HG03064 (cell line): ENCODE measurements around the gene MAP7.
"Not testable (repeated sequence)": the region's sequence is repeated elsewhere in the genome, so short reads cannot be mapped to it uniquely, and the experiment has no call there.

ENCODE experiments used
- ATAC-seq: cut with Tn5 transposase; IDR thresholded peaks from one replicate; pipeline ENCODE4 v1.9.1; 2021; ENCODE audit warnings: low read depth; ENCODE audit not compliant: unreplicated experiment

The MAP7 gene

DNA sequence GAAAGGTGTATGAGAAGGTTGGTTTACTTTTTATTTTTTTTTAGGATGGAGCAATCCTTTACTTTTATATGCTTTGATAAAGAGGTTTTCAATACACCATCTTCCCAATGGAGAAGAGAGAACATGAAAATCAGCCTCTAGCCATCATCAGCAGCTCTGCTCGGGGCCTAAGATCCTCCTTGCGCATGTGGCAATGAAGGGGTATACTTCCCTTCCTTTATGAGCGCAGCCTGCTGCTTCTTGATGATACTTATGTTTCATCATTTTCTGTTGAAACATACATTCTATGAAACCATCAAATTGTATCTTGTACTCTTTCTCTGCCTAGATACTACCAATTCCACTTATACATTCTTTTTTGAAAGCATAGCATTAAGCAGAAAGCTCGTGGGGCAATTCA lies 74.5 kb downstream of the MAP7 start:
- no peak for ATAC-seq

- no peak for ATAC-seq
Measured at GRCh38 chr6:136474241-136474640, 76.0 kb downstream of the MAP7 start.

GRCh38 chr6:136471922-136472321 lies 78.3 kb downstream of the MAP7 start:
- ATAC-seq = no peak

- ATAC-seq = no peak
Measured at GRCh38 chr6:136471372-136471771, 78.8 kb downstream of the MAP7 start.

GRCh38 chr6:136470044-136470443 lies 80.2 kb downstream of the MAP7 start:
- ATAC-seq = no peak

GRCh38 chr6:136469154-136469553 lies 81.1 kb downstream of the MAP7 start:
- ATAC-seq = no peak

GRCh38 chr6:136468711-136469110 lies 81.5 kb downstream of the MAP7 start:
- no peak for ATAC-seq

GRCh38 chr6:136467186-136467585 lies 83.0 kb downstream of the MAP7 start:
- ATAC-seq = no peak

- ATAC-seq = no peak
Measured at GRCh38 chr6:136466777-136467176, 83.4 kb downstream of the MAP7 start.

GRCh38 chr6:136465766-136466303 lies 84.4 kb downstream of the MAP7 start:
- ATAC-seq = no peak

DNA sequence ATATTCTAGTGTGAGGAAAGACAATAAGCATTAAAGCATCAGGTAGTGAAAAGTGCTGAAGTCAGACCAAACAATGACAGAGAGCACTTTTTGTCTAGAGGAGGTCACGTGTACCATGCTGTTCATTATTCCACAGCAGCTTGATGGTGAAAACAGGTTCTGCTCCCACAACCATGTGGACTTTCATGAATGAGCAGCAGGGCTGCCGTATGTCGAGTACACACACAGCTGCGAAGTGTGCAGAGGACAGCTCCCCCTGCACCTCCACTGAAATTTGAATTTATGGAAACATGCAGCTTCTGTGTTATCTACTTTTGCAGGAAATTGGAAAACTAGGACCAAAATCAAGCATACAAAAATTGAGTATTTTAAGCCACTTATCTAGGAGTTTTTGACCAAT lies 85.3 kb downstream of the MAP7 start:
- no peak for ATAC-seq

DNA sequence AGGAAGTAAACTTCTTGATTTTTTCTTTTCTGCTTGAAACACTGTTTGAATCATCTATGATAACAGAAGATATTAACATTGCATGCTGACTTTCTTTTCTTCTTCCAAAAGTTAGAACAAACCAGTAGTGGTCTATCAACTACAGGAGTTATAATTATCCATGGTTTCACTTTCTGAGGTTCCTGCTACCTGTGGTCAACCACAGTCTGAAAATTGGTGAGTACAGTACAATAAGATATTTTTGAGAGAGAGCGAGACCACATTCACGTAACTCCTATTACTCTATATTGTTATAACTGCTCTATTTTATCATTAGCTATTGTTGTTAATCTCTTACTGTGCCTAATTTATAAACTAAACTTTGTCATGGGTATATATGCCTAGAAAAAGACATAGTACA lies 86.1 kb downstream of the MAP7 start:
- ATAC-seq = no peak

DNA sequence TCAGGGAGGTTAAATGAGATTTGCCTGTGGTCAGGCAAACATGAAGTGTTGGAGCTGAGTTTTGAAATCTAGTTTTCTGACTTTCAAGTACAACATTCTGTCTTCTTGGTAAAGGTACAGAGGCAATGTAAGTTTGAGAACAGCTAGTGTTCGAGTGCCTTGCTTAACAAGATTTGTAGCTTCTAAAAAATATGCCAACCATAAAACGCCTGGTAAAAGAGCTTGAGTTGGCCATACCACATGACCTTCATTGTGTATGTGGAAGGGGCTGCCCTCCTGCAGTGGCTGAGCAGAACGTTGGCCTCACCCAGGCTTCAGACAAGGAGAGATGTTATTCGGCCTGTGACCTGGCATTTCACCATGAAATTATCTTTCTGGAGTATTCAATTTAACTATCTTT lies 86.5 kb downstream of the MAP7 start:
- no peak for ATAC-seq

GRCh38 chr6:136446579-136447187 lies 103.5 kb downstream of the MAP7 start:
- no peak for ATAC-seq

DNA sequence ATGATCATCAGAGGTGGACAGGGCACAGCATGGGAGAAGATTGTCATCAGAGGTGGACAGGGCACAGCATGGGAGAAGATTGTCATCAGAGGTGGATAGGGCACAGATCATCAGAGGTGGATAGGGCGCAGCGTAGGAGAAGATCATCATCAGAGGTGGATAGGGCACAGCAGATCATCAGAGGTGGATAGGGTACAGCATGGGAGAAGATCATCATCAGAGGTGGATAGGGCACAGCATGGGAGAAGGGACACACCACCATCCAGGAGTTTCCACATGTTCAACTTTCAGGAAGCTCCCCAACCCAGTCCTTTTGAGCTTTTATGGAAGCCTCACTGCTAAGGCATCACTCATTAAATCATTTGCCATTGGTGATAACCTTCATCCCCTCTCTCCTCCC lies 104.1 kb downstream of the MAP7 start:
- no peak for ATAC-seq

DNA sequence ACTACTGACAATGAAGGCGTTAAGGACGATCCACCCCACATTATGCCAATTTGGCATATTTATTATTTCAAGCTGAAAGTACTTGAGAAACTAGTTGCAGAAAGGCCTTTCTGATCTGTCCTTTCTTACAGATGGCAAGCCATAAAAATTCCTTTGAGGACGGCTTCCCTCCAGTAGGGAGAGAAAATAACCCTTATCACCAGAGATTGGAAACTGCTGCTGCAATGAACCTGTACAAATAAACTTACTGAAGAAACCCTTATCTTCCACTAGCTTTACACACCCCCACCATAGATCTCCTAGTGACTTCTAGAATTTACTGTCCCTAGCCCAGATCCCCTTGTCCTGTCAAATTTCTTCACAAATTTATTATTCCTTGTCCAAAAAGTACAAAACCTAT lies 105.2 kb downstream of the MAP7 start:
- no peak for ATAC-seq

DNA sequence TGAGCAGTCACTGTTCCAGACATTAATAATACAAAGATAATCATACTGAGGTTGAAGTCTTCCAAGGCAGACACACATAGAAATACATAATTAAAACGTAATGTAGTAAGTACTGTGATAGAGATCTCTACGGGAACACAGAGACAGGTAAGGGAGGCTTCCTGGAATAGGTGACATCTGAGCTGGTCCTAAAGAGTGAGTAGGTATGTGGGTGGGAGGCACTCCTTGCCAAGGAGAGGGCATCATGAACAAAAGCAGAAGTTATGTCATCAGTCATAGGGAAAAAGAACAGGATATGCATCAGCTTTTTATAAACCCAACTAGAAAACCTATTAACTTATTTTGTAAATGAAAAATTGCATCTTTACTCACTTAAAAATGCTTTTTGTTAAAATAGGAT lies 110.0 kb downstream of the MAP7 start:
- ATAC-seq = no peak

DNA sequence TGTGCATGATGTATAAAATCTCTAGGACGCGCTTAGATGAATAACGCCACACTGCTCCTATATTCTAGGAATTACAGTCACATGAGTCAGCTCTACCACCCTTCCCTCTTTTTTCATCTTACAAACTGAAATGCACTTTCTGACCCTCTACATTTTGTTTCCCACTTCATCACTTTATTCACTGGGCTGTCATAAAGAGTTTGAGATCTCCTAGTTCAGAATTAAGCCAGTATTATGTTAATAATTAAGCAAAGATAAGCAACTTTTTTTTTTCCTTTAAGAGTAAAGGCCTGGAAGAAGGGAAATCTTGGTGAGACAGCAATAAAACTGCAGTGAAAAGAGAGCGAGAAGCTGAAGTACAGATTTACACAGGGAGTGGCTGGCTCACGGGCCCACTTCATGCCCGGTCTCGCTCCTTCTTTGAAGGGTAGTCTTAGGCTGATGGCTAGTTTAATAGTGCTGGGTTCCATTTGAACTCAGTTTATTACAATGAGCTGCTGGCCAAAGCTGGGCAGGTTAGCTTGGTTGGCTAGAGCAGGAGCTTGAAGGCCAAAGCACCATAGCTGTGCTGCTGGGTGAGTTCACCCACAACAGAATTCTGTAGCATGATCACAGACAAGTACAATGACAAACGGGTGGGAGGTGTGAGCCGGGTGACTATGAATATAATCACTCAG lies 110.6 kb downstream of the MAP7 start:
- ATAC-seq = no peak

GRCh38 chr6:136438441-136438840 lies 111.8 kb downstream of the MAP7 start:
- ATAC-seq = no peak

- no peak for ATAC-seq
Measured at GRCh38 chr6:136437246-136437645, 113.0 kb downstream of the MAP7 start.

GRCh38 chr6:136435101-136435500 lies 115.1 kb downstream of the MAP7 start:
- no peak for ATAC-seq

DNA sequence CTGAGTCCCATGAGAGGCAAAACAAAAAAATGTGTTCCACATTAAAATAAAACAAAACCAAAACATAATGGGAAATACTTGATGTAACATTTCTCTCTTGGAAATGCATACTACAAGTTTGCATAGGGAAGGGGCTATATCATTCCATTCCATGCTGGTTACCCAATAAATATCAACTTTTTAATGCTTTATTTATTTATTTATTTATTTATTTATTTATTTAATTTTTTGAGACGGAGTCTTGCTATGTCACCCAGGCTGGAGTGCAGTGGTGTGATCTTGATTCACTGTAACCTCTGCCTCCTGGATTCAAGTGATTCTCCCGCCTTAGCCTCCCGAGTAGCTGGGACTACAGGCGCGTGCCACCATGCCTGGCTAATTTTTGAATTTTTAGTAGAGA lies 118.9 kb downstream of the MAP7 start:
- not testable (repeated sequence) for ATAC-seq
